Osteocyte (in vitro differentiated cells): ENCODE measurements around the gene AGMO. TPM values are rescaled to one million over a fixed set of nuclear protein-coding genes. Genes with fewer than 3 reads are reported as not detected.
A peak's percentile ranks its signal among the peaks of the same experiment; 100 is the strongest.

Source experiments
- DNase-seq: peaks from one replicate; pipeline ENCODE4 v3.0.0; 2021; ENCODE audit warnings: mixed read lengths; ENCODE audit not compliant: unreplicated experiment; ENCODE audit errors: extremely low spot score
- H3K27ac Mint-ChIP-seq: one replicate; pipeline ENCODE4 v1.8.0; 2021; ENCODE audit warnings: mild to moderate bottlenecking, mixed read lengths; ENCODE audit not compliant: unreplicated experiment
- H3K27me3 Mint-ChIP-seq: one replicate; pipeline ENCODE4 v1.8.0; 2021; ENCODE audit warnings: mixed read lengths; ENCODE audit not compliant: unreplicated experiment
- H3K36me3 Mint-ChIP-seq: one replicate; pipeline ENCODE4 v1.8.0; 2021; ENCODE audit warnings: mixed read lengths; ENCODE audit not compliant: unreplicated experiment
- H3K4me1 Mint-ChIP-seq: one replicate; pipeline ENCODE4 v1.8.0; 2021; ENCODE audit warnings: mixed read lengths; ENCODE audit not compliant: unreplicated experiment
- H3K4me3 Mint-ChIP-seq: one replicate; pipeline ENCODE4 v1.8.0; 2021; ENCODE audit warnings: mild to moderate bottlenecking, moderate library complexity, mixed read lengths; ENCODE audit not compliant: unreplicated experiment
- H3K9me3 Mint-ChIP-seq: one replicate; pipeline ENCODE4 v1.8.0; 2021; ENCODE audit warnings: mixed read lengths; ENCODE audit not compliant: unreplicated experiment
- CTCF ChIP-seq: fragments of 200-600 bp; sonication (generic); IDR thresholded peaks from 2 replicates; pipeline ENCODE4 v1.5.0; 2021; ENCODE audit warnings: antibody characterized with exemption, mild to moderate bottlenecking, moderate library complexity
- total RNA-seq: library from RNA; stranded (reverse); gene quantifications from 2 replicates; pipeline ENCODE4 v1.2.1, GENCODE V29; 2021

Gene AGMO
- total RNA-seq, 1 donor from 2014 or later, result 1.7 TPM

GRCh38 chr7:15604166-15604565, 42.4 kb upstream of the AGMO start:
- Mint-ChIP-seq H3K4me1 (peaks cover 38% of the 10 kb centered on the region), H3K9me3 (peaks cover 3% of the 10 kb centered on the region), H3K36me3 (peaks cover 3% of the 10 kb centered on the region), H3K4me3 (no peak overlapping the region), H3K27me3 (no peaks in the 10 kb centered on the region), H3K27ac (no peak overlapping the region)
- DNase-seq, result no peak
- TF ChIP-seq CTCF, result no peak

GRCh38 chr7:15603124-15603523, 41.3 kb upstream of the AGMO start:
- TF ChIP-seq CTCF, result no peak
- Mint-ChIP-seq H3K9me3 (no peaks in the 10 kb centered on the region), H3K27me3 (no peaks in the 10 kb centered on the region), H3K4me1 (peaks cover 35% of the 10 kb centered on the region), H3K36me3 (no peaks in the 10 kb centered on the region), H3K27ac (peak overlapping the region; percentile 27), H3K4me3 (no peak overlapping the region)
- no peak for DNase-seq

- DNase-seq, result no peak
Observed at GRCh38 chr7:15602236-15602635, 40.4 kb upstream of the AGMO start.

GRCh38 chr7:15601175-15601574, 39.4 kb upstream of the AGMO start:
- no peaks in the 10 kb centered on the region for H3K9me3 Mint-ChIP-seq
- TF ChIP-seq CTCF, result no peak

More at GRCh38 chr7:15602236-15602635, 40.4 kb upstream of the AGMO start:
- H3K27ac Mint-ChIP-seq, result peak overlapping the region; percentile 56
- peaks cover 29% of the 10 kb centered on the region for H3K4me1 Mint-ChIP-seq
- no peak for TF ChIP-seq CTCF
- no peaks in the 10 kb centered on the region for H3K27me3 Mint-ChIP-seq
- H3K9me3 Mint-ChIP-seq, result no peaks in the 10 kb centered on the region
- H3K4me3 Mint-ChIP-seq, result no peak overlapping the region
- H3K36me3 Mint-ChIP-seq, result no peaks in the 10 kb centered on the region

GRCh38 chr7:15600298-15600697, 38.5 kb upstream of the AGMO start:
- no peaks in the 10 kb centered on the region for H3K27me3 Mint-ChIP-seq
- no peak for TF ChIP-seq CTCF

More at GRCh38 chr7:15601175-15601574, 39.4 kb upstream of the AGMO start:
- Mint-ChIP-seq H3K27me3 (no peaks in the 10 kb centered on the region), H3K27ac (no peak overlapping the region), H3K36me3 (no peaks in the 10 kb centered on the region), H3K4me1 (peaks cover 29% of the 10 kb centered on the region), H3K4me3 (no peak overlapping the region)
- DNase-seq, result no peak

More at GRCh38 chr7:15600298-15600697, 38.5 kb upstream of the AGMO start:
- no peak overlapping the region for H3K27ac Mint-ChIP-seq
- DNase-seq, result no peak
- no peaks in the 10 kb centered on the region for H3K9me3 Mint-ChIP-seq
- H3K4me3 Mint-ChIP-seq, result no peak overlapping the region
- H3K4me1 Mint-ChIP-seq, result peaks cover 29% of the 10 kb centered on the region
- no peaks in the 10 kb centered on the region for H3K36me3 Mint-ChIP-seq
